ENCODE data around the gene LPO.
A peak's percentile ranks its signal among the peaks of the same experiment; 100 is the strongest.

LPO gene

DNA sequence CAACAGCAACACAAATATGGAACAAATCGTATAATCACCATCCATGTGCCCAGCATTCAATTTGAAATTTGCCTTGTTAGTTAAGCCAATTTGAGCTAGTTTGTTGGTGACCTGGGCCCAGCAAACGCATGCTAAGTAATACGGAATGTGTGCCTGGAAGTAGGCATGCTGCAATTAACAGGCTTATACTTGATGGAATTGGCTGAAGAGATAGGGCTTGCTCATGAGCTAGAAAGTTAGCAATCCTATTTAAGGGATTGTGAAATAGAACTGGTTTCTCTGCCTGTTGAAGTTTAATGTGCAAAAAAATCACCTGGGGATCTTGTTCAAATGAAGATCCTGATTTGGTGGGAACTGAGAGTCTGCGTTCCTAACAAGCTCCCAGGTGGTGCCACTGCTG lies 8.5 kb upstream of the LPO start:
- no peak for DNase-seq

DNA sequence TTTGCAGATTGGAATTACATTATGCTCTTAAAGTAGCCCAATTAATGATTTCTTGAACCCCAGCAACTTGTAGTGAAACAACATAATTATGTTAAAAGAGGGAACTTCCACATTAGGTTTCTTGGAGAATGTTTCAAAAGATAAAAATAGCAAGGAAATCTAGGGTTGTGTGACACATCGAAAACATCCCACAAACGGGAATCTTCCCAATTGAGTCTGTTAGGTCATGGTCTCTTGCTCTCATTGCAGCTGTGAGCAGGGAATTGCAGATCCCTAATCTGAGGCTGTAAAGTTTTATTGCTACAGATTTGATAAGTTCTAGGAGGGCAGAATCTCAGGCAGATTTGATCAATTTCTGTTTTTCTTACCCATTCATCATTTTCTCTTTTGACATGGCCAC lies 6.7 kb upstream of the LPO start:
- no peak for DNase-seq

DNA sequence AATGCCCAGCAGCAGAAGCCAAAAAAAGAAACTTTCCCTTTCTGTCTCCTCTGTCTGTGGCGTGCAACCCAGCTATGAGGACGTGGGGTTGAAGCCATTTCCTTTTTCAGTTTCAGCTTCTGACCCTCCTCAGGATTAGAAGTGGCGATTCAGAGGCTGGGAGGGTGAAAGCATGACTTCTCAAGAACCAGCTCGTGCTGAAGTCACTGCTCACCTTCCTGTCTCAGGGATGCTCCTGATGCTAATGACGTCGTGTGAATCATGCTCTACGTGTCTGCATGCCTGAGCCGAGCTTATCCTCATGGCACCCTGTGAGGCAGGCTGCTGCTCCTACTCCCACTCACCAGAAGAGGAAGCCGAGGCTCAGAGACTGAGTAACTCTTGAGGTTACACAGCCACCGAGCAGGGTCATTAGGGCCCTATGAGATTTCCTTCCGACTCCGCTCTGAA lies 5.7 kb upstream of the LPO start:
- peak; percentile 79 for DNase-seq

DNA sequence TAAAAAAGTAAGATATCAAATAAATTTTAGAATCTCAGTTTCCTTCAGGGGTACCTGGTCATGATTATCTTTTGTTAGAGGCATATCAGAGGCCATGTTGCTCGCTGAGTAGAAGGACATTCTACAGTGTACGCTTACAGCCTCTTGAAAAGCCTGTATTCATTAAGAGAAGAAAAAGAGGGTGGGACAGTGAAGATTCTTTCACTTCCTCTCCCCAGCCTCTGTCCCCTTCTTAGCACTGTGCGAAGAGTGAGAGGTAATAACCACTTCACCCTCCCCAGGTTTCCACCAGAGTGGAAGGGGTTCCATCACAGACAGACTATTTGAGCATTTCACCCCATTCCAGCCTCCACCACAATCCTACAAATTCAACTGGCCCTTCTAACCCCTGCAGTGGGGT lies 4.8 kb upstream of the LPO start:
- no peak for DNase-seq

DNA sequence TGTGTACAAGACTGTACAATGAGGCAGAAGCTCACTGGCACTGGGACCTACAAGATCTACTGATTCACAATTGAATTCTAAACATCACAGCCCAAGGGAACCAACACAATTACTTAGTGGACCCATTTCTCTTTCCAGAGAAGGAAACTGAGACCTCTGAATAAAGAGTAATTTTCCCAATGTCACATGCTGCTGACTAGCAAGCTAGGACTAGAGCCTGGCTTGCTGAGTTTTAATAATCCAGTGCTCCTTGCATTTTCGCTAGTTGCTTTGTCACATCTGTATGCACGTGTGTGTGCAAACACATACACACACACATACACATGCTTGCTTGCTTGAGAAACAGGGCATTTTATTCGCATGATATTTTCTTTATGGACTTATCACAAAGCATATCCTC lies 3.9 kb upstream of the LPO start:
- no peak for DNase-seq

DNA sequence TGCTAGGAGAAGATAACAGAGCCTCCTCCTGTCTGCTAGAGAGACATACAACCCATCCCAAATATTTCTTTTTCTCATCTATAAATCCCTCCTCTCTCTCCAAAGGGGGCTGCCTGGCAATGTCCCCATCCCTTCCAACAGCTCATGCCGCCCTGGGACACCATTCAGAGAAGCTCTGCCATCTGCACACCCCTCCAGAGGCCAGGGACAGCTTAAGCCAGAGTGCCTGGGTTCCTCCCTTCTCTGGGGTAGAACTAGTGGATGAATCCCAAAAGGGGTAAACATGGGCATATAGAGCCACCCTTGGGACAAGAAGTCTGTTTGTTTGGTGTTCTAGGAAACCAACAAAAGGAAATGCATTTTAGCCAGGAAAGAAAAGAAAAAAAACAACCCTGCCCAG lies 2.6 kb upstream of the LPO start:
- no peak for DNase-seq

DNA sequence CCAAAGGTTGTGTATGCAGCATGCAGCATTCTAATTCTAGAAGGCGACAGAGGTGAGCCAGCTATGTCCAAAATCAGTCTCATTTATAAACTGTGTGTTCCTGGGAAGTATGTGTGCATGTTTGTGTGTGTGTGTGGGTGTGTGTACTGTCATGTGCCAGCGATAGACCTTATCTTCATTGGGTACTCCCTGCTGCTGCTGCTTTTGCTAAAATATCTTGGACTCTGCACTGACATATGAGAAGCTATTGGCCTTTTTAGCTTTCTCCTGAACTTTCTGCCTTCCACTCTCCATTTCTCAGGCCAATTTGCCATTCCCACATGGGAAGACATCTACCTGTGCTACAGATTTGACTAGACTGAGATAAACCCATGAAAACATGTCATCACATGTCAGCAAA lies 2.0 kb upstream of the LPO start:
- DNase-seq = no peak

DNA sequence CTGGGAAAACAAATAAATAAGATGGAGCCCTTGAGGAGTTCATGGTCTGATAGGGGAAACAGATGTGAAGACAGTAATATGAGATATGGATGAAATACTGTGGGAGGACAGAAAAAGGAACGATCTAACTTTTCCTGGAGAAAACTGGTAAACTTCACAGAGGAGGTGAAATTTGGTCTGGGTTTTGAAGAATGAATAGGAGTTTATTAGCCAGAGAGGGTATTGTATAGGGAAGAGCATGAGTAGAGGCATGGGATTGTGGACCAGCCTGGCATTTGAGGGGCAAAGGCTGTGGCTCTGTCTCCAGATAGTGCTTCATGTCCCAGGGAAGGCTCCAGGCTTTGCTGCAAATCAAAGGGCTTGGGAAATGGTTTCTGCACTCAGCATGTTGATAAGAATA lies 1.6 kb downstream of the LPO start:
- no peak for DNase-seq

DNA sequence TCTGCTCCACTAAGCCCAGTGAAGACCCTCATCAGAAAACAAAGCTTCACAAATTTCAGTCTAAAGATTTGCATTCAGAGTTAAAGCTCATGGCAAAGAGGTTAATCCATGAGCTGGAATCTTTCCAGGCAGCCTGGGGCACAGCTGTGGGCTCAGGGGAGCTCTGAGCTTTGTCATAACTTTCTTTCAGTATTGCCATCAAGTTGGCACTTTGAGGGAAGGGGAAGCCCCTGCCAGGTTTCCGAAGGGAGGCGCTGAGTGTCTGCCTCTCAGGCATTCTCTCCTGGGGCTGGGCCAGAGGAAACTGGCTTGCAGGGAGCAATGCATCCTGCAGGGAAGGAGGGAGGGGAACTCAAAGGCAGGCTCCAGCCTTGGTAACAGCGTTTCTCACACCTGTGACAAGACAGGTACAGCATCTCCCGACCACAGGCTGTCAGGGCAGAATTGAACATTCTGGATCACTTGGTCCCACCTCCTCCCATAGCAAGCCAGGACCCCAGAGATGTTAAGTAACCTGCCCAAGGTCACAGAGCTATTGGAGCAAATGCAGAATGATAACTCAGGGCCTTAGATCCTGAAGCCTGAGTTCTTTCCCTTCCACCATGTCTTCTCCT lies 3.9 kb downstream of the LPO start:
- DNase-seq = no peak

DNA sequence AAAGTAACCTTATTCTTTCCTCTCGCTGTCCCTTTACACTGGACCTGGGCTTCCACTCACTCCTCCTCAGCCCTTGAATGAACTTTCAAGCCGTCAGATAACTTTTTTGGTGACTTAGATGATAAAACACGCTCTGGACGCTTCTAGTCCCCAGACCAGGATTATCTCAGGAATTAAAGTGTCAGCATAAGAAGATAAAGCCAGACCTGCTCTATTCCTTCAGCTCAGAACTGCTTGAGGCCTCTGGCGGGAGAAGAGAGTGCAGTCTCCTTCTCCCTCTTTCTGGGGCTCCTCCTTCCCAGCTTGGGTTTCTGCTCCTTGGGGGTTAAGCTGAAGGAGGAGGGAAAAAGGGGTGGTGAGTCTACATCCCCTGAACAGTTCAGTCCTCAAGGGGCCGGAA lies 6.6 kb downstream of the LPO start:
- DNase-seq = no peak

DNA sequence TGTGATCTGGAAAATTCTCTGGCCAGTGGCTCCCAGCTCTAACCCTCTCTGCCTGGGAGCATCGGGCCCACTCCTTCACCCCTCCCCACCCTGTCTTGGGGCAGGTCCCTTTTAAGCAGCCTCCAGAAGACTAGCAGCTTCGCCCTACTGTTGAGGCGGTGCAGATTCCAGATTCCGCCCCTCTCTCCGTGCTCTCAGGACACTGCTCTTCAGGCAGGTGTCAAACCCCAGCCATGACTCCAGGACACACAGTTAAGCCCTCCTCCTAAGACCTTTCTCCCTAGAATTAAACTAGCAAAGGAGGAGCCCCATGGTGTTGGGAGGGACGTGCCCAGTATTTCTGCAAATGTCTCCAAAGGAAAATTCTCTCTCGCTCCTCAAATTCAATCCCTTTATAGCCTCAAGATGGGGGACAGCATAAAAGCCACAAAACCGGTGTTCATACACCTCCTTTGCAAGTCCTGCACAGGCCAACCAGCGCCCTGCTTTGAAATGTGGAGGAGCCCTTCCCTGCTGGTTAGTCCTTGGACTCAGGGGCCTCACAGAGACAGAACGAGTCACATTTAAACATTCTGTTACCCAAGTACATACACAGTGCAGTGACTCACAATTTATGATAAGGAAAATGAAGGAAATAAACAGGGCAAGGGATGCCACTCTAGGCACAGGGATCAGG lies 7.2 kb downstream of the LPO start:
- DNase-seq = no peak

DNA sequence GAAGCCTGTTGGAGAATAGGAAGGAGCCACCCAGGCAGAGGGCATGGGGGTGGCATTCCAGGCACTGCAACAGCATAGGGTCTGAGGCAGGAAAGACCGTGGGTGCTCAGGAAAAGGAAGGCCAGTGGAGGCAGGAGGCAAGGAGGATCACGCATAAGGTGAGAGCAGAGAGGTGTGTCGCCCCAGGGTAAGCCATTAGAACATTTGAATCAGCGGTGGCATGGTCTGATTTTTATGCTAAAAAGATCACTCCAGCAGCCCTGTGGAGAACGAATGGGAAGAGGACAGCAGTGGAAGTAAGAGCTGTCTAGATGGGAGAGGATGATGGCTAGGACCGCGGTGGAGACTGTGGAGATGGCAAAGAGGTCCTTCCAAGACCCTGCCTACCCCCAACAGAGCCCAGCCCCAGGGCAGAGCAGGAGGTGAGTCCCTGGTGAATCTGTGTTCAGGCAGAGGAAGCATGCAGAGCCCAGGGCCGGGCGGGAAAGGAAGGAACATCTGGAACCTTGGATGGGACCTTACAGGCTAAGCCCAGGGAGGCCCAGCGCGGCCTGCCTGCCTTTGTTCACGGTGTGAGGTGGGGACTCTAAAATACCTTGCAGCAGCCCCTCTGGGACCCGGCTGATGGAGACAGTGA lies 7.8 kb downstream of the LPO start:
- no peak for DNase-seq

DNA sequence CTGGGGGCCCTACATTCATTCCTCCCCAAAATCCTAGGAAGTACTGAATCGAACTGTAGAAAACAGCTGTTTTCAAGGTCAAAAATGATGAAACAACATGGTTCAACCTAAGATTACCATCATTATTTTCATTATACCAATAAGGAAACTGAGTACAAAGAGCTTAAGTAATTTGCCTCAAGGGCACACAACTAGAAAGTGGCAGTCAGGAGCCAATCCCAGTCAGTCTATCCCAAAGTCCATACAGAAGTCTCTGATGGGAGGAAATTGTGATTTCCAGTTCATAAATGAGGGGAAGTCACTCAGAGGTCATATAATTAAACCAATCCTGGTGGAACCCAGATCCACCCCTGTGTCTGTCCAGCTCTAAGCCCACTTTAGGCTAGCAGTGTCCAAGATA lies 8.4 kb downstream of the LPO start:
- no peak for DNase-seq

DNA sequence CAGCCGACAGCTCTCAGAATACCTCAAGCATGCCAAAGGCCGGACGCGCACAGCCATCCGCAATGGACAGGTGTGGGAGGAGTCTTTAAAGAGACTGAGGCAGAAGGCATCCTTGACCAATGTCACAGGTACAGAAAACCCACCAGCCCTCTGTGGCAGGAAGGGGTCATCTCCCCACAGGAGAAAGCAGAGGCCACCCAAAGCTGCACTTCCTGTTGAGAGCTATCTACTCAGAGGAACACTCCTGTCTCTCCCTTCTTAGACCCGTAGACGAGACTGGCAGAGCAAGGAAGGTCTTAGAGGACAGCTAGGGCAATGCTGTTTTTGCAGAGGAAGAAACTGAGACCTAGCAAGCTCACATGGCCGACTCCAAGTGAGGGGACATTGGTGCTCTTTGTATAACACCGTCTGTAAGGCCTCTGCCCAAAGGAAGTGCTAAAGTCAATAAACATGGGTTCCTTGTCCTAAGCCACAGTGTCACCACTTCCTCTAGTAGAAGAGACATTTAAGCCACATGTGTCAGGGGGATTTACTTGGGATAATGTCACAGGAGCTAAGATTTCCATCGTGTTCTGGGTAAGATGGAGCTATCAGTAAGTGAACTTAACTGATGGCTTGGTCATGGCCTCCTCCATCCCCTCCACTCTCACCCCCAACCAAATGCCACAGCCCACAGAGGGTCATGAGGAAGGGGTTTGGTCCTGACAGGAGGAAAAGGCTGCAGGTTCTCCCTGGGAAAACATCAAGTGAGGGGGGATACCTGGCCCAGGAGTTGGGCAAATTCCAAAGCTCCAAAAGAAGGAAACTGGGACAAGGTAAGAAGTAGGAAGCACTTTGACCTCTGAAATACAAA lies 9.4 kb downstream of the LPO start:
- DNase-seq = peak; percentile 36

DNA sequence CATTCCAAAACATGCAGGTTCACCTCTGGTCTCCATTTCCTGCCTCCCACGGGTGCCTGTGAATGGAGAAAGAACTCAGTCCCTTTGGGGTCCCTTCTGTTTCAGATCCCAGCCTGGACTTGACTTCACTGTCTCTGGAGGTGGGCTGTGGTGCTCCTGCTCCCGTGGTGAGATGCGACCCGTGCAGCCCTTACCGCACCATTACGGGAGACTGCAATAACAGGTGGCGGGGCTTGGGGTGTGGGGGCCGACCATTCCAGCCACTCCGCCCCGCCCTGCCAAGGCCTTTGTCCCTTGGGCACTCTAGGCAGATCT lies 10.5 kb downstream of the LPO start:
- no peak for DNase-seq

DNA sequence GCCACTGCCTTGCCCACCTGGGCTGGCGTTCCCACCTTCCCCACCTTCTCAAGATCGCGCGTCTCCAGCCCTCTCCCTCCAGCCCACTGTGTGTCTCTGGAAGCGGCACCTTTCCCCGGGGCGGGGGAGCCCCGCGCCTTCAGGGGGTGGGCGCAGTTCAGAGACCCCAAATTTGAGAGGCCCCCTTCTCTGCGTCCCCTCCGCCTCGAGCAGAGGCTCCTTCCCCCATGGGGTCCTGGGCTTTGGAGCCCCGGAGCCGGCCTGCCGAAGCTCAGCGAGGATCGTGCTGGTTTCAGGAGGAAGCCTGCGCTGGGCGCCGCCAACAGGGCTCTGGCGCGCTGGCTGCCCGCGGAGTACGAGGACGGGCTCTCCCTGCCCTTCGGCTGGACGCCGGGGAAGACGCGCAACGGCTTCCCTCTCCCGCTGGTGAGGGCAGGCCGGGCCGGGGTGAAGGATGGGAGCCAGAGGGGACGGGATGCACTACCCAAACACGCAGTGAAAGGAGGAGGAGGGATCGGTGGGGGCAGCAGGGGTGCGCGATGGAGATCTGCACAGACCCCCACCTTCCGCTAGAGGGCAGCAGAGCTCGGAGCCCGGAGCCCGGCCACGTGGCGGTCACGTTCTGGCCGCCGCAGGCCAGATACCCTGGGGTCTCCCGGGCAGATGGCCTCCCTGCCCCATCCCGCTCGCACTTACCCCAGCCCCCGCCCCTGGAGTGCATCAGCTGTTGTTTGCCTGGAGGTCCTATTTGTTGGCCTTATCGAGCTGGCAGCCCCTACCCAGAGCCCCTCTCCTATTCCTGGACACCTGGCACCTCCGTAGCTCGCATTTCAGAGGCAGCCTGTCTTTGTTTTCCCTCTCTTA lies 11.1 kb downstream of the LPO start:
- DNase-seq = peak; percentile 42

DNA sequence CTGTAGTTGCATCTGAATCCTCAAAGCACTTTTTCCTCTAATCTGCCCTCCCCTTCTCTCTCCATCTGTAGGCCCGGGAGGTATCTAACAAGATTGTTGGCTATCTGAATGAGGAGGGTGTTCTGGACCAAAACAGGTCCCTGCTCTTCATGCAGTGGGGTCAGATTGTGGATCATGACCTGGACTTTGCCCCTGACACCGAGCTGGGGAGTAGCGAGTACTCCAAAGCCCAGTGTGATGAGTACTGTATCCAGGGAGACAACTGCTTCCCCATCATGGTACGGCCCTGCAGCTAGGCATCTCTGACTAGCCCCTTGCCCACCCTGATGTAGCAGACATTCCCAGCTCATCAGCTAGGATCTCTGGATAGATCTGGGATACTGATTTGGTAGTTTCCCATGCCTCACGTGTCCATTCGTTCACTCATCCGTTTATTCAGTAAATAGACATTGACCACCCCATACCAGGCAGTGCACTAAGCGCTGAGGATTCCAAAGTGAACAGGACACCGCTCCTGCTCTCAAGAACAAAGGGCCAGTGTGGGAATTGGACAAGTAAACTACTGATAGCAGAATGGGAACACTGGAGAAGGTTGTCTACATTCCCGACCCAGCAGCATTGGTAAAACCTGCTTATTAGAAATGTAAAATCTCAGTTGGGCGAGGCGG lies 12.1 kb downstream of the LPO start:
- no peak for DNase-seq

DNA sequence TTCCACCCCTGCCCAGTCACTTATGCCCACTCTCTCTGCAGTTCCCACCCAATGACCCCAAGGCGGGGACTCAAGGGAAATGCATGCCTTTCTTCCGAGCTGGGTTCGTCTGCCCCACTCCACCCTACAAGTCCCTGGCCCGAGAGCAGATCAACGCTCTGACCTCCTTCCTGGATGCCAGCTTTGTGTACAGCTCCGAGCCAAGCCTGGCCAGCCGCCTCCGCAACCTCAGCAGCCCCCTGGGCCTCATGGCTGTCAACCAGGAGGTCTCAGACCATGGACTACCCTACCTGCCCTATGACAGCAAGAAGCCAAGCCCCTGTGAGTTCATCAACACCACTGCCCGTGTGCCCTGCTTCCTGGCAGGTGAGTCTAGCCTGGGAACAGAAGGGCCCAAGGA lies 13.8 kb downstream of the LPO start:
- DNase-seq = no peak

DNA sequence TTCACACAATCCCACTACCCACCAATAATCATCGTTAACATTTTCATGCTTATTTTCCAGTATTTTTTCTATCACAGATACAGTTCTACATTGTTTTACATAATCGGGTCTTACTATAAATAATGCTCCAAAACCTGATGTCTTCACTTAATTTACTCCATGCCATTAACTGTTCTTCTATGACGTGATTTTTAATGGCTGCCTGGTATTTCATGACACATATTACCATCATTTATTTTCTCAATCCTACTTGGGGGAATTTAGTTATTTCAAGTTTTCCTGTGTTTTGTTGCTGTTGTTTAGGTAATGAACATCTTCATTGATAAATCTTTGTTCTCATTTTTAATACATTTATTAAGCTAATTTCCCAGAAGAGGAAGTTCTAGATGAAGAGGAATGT lies 14.7 kb downstream of the LPO start:
- DNase-seq = no peak

DNA sequence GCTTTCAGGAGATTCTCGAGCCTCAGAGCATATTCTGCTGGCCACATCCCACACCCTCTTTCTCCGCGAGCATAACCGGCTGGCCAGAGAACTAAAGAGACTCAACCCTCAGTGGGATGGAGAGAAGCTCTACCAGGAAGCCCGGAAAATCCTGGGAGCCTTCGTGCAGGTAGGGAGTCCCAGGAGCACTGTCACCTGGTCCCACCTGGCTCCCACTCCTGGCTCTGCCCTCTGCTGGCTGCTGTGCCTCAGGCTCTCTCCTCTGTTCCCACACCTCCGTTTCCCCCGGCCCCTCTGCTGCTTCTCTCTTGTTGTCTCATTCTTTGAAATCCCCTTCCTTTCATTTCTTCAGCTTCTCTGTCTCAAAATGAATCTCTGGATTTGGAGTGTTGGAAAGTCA lies 16.4 kb downstream of the LPO start:
- no peak for DNase-seq

DNA sequence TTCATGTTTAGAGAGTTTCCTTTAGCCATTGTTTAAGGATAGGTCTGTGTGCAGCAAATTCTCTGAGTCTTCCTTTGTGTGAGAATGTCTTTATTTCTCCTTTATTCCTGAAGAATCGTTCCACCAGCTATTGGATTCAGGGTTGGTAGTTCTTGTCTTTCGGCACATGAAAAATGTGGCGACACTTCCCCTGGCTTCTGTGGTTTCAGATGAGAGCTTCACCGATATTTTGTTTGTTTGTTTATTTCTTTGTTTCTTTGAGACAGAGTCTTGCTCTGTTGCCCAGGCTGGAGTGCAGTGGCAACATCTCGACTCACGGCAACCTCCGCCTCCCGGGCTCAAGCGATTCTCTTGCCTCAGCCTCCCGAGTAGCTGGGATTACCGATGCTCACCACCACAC lies 23.8 kb downstream of the LPO start:
- no peak for DNase-seq

DNA sequence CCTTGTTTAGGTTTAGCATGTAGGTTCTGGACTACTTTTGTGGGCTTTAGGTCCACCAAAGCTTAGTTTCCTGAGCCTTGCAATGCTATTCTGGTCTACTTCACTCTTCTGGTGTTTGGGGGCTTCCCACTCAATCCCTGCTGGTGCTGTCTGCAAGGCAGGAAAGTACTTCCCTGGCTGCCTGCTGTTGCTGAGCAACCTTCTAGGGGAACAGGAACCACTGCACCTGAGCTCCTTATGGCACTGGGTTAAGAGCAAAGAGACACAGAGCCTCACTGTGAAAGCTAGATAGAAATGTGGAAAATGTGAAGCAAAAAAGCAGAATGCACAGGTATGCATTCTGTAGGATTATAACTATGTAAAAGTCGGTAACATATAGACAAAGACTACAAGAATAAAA lies 25.4 kb downstream of the LPO start:
- no peak for DNase-seq
